Activated CD8-positive, alpha-beta memory T cell treated with anti-CD3 and anti-CD28 coated beads for 36 hours (primary cell): ENCODE results near the gene THRA. TPM values are rescaled to one million over a fixed set of nuclear protein-coding genes. Genes with fewer than 3 reads are reported as not detected.

Experiments
- CTCF ChIA-PET: fragments of 350-600 bp; sonication (Branson Sonifier 250); formaldehyde crosslinking; loops from one replicate; lab custom pipeline; 2021; ENCODE audit warnings: antibody characterized with exemption; lab: Charles Lee
- POLR2A ChIA-PET: fragments of 350-600 bp; sonication (Branson Sonifier 250); formaldehyde crosslinking; loops from one replicate; lab custom pipeline; 2021; ENCODE audit warnings: antibody characterized with exemption; lab: Charles Lee
- total RNA-seq, 2 experiments: library from RNA; stranded (reverse); gene quantifications; one replicate each; pipeline ENCODE4 v1.2.3, GENCODE V29; 2021

Gene THRA
- total RNA-seq, 2 experiments from 2014 or later, result 11.6 to 12.6 TPM

GRCh38 chr17:40100419-40100668 is 37.6 kb downstream of the THRA start, which contains the start of gene NR1D1:
Gene NR1D1 (minus strand): TSS chr17:40100589. CDS start chr17:40100094, 495 bp downstream.
- CTCF ChIA-PET, result interaction anchor here (0.6 to 12.0 kb wide), 6 partner anchors 11 to 353 kb away, joined by 3 to 104 read pairs (median 8); no protein-coding TSS in a partner anchor
- POLR2A ChIA-PET, result interaction anchor here (0.5 to 1.5 kb wide), 5 partner anchors 13 to 37 kb away, joined by 3 to 7 read pairs (median 5); partner anchors contain the start of gene THRA

GRCh38 chr17:40100669-40101366 is 38.1 kb downstream of the THRA start:
- ChIA-PET CTCF (interaction anchor here (0.6 to 12.0 kb wide), 6 partner anchors 11 to 353 kb away, joined by 3 to 104 read pairs (median 8); no protein-coding TSS in a partner anchor), POLR2A (interaction anchor here (0.5 to 1.5 kb wide), 5 partner anchors 13 to 38 kb away, joined by 3 to 7 read pairs (median 5); partner anchors contain the start of gene THRA)

GRCh38 chr17:40101367-40102210 is 38.8 kb downstream of the THRA start:
- POLR2A ChIA-PET, result interaction anchor here (1.2 to 1.5 kb wide), 2 partner anchors 12 to 33 kb away, joined by 5 to 7 read pairs; no protein-coding TSS in a partner anchor
- CTCF ChIA-PET, result interaction anchor here (0.6 to 12.0 kb wide), 5 partner anchors 10 to 67 kb away, joined by 3 to 104 read pairs (median 4); partner anchors contain the start of gene THRA

- POLR2A ChIA-PET, result interaction anchor here (0.9 kb wide), 1 partner anchor 10 kb away, joined by 3 read pairs; no protein-coding TSS in a partner anchor
- CTCF ChIA-PET, result interaction anchor here (1.2 to 12.0 kb wide), 4 partner anchors 8 to 34 kb away, joined by 4 to 104 read pairs (median 6); no protein-coding TSS in a partner anchor
Observed at GRCh38 chr17:40103071-40103661, 40.4 kb downstream of the THRA start.

GRCh38 chr17:40103688-40104087 is 40.9 kb downstream of the THRA start:
- ChIA-PET CTCF (interaction anchor here (1.2 to 12.0 kb wide), 4 partner anchors 8 to 34 kb away, joined by 4 to 104 read pairs (median 6); no protein-coding TSS in a partner anchor), POLR2A (interaction anchor here (0.9 kb wide), 1 partner anchor 10 kb away, joined by 3 read pairs; no protein-coding TSS in a partner anchor)

- ChIA-PET POLR2A (no interaction called here), CTCF (no interaction called here)
Observed at GRCh38 chr17:40104594-40105486, 42.1 kb downstream of the THRA start.

GRCh38 chr17:40105861-40106759 is 43.3 kb downstream of the THRA start:
- POLR2A ChIA-PET, result interaction anchor here (0.6 to 1.1 kb wide), 2 partner anchors 21 to 37 kb away, joined by 3 to 4 read pairs; no protein-coding TSS in a partner anchor

GRCh38 chr17:40106760-40107521 is 44.2 kb downstream of the THRA start:
- POLR2A ChIA-PET, result interaction anchor here (0.6 to 1.1 kb wide), 2 partner anchors 20 to 38 kb away, joined by 3 to 4 read pairs; no protein-coding TSS in a partner anchor
- CTCF ChIA-PET, result interaction anchor here (0.9 to 1.1 kb wide), 2 partner anchors 8 to 43 kb away, joined by 3 to 5 read pairs; no protein-coding TSS in a partner anchor

More at GRCh38 chr17:40105861-40106759, 43.3 kb downstream of the THRA start:
- CTCF ChIA-PET, result interaction anchor here (1.1 kb wide), 1 partner anchor 42 kb away, joined by 5 read pairs; no protein-coding TSS in a partner anchor

GRCh38 chr17:40107522-40108174 is 44.9 kb downstream of the THRA start:
- ChIA-PET CTCF (interaction anchor here (0.9 kb wide), 1 partner anchor 9 kb away, joined by 3 read pairs; no protein-coding TSS in a partner anchor), POLR2A (interaction anchor here (1.1 kb wide), 1 partner anchor 38 kb away, joined by 4 read pairs; no protein-coding TSS in a partner anchor)

- CTCF ChIA-PET, result interaction anchor here (0.7 to 5.9 kb wide), 11 partner anchors 11 to 443 kb away, joined by 3 to 104 read pairs (median 3); partner anchors contain the start of genes MED24 and NR1D1
- POLR2A ChIA-PET, result interaction anchor here (0.7 kb wide), 2 partner anchors 44 to 1210 kb away, joined by 5 to 7 read pairs; no protein-coding TSS in a partner anchor
Observed at GRCh38 chr17:40108970-40109824, 46.4 kb downstream of the THRA start.

- ChIA-PET POLR2A (interaction anchor here (0.7 kb wide), 1 partner anchor 1211 kb away, joined by 5 read pairs; no protein-coding TSS in a partner anchor), CTCF (interaction anchor here (0.7 to 5.9 kb wide), 14 partner anchors 12 to 442 kb away, joined by 3 to 104 read pairs (median 6); partner anchors contain the start of genes MED24 and NR1D1)
Observed at GRCh38 chr17:40110026-40110845, 47.5 kb downstream of the THRA start.

- POLR2A ChIA-PET, result interaction anchor here (0.6 to 1.6 kb wide), 3 partner anchors 11 to 53 kb away, joined by 3 to 11 read pairs (median 4); partner anchors contain the start of genes CASC3 and MSL1
- CTCF ChIA-PET, result interaction anchor here (0.6 to 5.9 kb wide), 19 partner anchors 12 to 244 kb away, joined by 3 to 104 read pairs (median 5); partner anchors contain the start of genes CASC3, CSF3, MED24 and NR1D1
Observed at GRCh38 chr17:40111221-40112128, 48.7 kb downstream of the THRA start.
